HL-60 (cell line): ENCODE measurements around the gene TAF11L10.

ENCODE experiments used
- GABPA ChIP-seq: IDR thresholded peaks from 2 replicates; pipeline ENCODE4 v1.6.1; 2012; ENCODE audit warnings: low read depth
- POLR2AphosphoS5 ChIP-seq: IDR thresholded peaks from 2 replicates; pipeline ENCODE4 v1.6.1; 2012; ENCODE audit warnings: low read depth
- SPI1 ChIP-seq: IDR thresholded peaks from 2 replicates; pipeline ENCODE4 v1.6.1; 2012; ENCODE audit warnings: low read depth, mild to moderate bottlenecking, borderline replicate concordance
- TF ChIP-seq, protein P1 (sequence below): IDR thresholded peaks from one replicate; pipeline ENCODE4 v1.5.1; 2011; ENCODE audit warnings: low read length, control low read depth, inconsistent platforms; ENCODE audit not compliant: insufficient read depth

- TF ChIP-seq, protein P1, sequence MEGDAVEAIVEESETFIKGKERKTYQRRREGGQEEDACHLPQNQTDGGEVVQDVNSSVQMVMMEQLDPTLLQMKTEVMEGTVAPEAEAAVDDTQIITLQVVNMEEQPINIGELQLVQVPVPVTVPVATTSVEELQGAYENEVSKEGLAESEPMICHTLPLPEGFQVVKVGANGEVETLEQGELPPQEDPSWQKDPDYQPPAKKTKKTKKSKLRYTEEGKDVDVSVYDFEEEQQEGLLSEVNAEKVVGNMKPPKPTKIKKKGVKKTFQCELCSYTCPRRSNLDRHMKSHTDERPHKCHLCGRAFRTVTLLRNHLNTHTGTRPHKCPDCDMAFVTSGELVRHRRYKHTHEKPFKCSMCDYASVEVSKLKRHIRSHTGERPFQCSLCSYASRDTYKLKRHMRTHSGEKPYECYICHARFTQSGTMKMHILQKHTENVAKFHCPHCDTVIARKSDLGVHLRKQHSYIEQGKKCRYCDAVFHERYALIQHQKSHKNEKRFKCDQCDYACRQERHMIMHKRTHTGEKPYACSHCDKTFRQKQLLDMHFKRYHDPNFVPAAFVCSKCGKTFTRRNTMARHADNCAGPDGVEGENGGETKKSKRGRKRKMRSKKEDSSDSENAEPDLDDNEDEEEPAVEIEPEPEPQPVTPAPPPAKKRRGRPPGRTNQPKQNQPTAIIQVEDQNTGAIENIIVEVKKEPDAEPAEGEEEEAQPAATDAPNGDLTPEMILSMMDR = no peak
- TF ChIP-seq POLR2AphosphoS5 (no peak), SPI1 (no peak), GABPA (no peak)
Measured at GRCh38 chr5:17634160-17634559, 36.5 kb upstream of the TAF11L10 start, which contains the start of gene TAF11L14.
